Measurements from ENCODE around the gene EVI5.

DNA sequence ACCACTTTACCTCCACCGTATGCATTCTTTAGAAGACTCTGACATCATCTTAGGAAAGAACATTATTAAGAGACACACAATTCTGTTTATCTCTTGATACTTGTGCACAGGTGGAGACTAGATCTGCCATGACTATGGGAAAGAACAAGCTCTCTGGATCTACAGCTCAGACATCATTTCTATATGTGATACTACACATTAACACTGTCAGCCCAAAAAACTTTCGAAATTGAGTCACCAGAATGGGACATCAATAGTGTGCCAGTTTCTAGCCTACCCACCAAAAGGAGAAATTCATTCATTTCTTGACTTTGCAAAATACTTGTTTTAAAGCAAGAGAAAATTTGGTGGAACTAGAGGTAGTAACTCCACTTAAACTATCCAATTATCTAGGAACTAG lies 6.0 kb upstream of the EVI5 start:
- TF ChIP-seq, protein P1, sequence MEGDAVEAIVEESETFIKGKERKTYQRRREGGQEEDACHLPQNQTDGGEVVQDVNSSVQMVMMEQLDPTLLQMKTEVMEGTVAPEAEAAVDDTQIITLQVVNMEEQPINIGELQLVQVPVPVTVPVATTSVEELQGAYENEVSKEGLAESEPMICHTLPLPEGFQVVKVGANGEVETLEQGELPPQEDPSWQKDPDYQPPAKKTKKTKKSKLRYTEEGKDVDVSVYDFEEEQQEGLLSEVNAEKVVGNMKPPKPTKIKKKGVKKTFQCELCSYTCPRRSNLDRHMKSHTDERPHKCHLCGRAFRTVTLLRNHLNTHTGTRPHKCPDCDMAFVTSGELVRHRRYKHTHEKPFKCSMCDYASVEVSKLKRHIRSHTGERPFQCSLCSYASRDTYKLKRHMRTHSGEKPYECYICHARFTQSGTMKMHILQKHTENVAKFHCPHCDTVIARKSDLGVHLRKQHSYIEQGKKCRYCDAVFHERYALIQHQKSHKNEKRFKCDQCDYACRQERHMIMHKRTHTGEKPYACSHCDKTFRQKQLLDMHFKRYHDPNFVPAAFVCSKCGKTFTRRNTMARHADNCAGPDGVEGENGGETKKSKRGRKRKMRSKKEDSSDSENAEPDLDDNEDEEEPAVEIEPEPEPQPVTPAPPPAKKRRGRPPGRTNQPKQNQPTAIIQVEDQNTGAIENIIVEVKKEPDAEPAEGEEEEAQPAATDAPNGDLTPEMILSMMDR (IDR thresholded peaks at IDR 0.05; ENCODE audit: poor library complexity): no peak
- no peak for TF ChIP-seq EZH2 (IDR thresholded peaks at IDR 0.05; ENCODE audit: borderline replicate concordance)

Measured in hepatocyte (in vitro differentiated cells).